Thyroid gland (tissue), 4 donors: ENCODE measurements around the gene GP1BA.

Experiments
- CTCF ChIP-seq, 6 experiments: fragments of 200-600 bp in 3 of 6; fragments of 450-650 bp in 3 of 6; sonication (generic) in 3 of 6; IDR thresholded peaks; one replicate each; pipeline ENCODE4 v1.5.1; 2016 to 2019; ENCODE audit warnings: antibody characterized with exemption in 6 of 6, mild to moderate bottlenecking in 2 of 6, inconsistent platforms in 1 of 6, moderate library complexity in 1 of 6
- POLR2A ChIP-seq, 2 donors: fragments of 450-650 bp; IDR thresholded peaks; one replicate each; pipeline ENCODE4 v1.6.1; 2017; ENCODE audit warnings: antibody characterized with exemption in 2 of 2, mild to moderate bottlenecking in 2 of 2, moderate library complexity in 1 of 2

DNA sequence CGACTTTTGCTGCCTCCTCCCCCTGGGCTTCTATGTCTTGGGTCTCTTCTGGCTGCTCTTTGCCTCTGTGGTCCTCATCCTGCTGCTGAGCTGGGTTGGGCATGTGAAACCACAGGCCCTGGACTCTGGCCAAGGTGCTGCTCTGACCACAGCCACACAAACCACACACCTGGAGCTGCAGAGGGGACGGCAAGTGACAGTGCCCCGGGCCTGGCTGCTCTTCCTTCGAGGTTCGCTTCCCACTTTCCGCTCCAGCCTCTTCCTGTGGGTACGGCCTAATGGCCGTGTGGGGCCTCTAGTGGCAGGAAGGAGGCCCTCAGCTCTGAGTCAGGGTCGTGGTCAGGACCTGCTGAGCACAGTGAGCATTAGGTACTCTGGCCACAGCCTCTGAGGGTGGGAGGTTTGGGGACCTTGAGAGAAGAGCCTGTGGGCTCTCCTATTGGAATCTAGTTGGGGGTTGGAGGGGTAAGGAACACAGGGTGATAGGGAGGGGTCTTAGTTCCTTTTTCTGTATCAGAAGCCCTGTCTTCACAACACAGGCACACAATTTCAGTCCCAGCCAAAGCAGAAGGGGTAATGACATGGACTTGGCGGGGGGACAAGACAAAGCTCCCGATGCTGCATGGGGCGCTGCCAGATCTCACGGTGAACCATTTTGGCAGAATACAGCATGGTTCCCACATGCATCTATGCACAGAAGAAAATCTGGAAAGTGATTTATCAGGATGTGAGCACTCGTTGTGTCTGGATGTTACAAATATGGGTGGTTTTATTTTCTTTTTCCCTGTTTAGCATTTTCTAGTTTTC, 2.3 kb downstream of the GP1BA start:
- no peak for TF ChIP-seq CTCF (IDR thresholded peaks at IDR 0.05)
- TF ChIP-seq POLR2A (IDR thresholded peaks at IDR 0.05): no peak
